HG02840 (cell line): ENCODE results near the gene ZNF543.
A peak's percentile ranks its signal among the peaks of the same experiment; 100 is the strongest.
"Not testable (repeated sequence)": the region's sequence is repeated elsewhere in the genome, so short reads cannot be mapped to it uniquely, and the experiment has no call there.

Source experiments
- ATAC-seq: cut with Tn5 transposase; IDR thresholded peaks from one replicate; pipeline ENCODE4 v1.9.1; 2021; ENCODE audit warnings: mild to moderate bottlenecking, moderate library complexity, moderate number of reproducible peaks; ENCODE audit not compliant: unreplicated experiment, low FRiP score

Gene ZNF543

GRCh38 chr19:57317503-57317902, 2.8 kb upstream of the ZNF543 start:
- ATAC-seq: no peak

DNA sequence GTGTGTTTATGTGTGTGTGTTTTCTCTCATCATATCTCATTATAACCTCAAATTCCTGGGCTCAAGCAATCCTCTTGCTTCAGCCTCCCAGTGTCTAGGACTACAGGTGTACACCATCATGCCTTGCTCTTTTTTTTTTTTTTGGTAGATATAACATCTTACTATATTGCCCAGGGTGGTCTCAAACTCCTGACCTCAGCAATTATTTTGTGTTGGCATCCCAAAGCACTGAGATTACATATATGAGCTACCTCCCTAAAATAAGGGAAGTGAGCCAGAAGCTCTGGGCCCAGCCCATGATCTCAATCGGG, 448 bp upstream of the ZNF543 start:
- no peak for ATAC-seq

DNA sequence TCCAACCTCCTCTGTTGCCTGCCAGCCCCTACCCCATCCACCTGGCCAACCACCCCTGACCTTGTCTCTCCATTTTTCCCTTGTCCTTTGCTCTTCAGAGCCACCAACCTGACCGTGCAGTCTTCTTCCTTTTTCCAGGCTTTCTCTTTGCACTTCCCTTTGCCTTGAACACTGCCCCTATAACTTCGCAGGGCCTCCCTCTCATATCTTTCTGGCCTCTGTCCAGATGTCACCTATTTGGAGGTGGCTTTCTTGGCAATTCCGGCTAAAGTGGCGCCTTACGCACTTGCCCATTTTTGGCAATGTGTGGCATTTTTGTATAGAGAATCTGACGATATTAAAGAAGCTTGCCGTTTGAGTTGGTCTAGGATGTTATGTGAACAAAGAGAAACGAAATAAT, 844 bp downstream of the ZNF543 start:
- no peak for ATAC-seq

DNA sequence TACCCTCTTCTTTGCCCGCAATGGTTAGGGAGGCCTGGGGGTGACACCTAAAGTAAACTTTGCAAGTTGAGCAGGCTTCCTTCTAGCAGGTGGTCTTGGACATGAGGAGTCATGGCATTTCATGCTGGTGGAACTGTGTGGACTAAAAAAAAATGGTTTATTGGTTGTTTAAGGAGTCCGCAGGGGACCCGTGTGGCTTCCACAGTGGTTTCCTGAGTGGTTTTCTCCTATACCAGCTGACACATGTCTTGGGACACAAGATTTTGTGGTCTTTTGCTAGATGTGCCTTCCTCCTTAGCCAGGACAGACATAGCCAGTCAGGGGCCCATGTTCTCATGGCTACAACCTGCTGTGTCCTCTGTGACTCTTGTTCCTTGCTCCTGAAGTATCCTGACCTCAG, 1.5 kb downstream of the ZNF543 start:
- no peak for ATAC-seq

DNA sequence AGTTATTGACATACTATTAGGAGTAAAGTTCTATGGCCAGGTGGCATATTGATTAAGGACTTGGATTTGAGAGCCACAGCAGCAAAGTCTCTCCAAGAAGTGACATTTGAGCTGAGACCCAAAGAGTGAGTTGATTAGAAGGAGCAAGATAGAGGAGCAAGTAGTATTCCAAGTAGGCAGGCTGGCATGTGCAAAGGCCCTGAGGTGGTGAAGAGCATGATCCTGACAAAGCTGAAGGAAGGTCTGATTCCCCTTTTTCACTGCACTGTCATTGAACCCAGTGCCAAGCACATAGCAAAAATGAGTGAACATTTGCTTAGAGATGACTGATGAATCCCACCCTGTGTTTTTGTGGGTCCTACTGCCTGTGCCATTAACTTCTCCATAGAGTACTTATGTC, 4.7 kb downstream of the ZNF543 start:
- no peak for ATAC-seq

DNA sequence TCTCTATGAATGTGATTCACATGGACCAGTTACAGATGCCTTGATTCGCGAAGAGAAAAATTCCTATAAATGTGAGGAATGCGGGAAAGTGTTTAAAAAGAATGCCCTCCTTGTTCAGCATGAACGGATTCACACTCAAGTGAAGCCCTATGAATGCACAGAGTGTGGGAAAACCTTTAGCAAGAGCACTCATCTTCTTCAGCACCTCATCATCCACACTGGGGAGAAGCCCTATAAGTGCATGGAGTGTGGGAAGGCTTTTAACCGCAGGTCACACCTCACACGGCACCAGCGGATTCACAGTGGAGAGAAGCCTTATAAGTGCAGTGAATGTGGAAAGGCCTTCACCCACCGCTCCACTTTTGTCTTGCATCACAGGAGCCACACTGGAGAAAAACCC, 7.7 kb downstream of the ZNF543 start:
- ATAC-seq: no peak

DNA sequence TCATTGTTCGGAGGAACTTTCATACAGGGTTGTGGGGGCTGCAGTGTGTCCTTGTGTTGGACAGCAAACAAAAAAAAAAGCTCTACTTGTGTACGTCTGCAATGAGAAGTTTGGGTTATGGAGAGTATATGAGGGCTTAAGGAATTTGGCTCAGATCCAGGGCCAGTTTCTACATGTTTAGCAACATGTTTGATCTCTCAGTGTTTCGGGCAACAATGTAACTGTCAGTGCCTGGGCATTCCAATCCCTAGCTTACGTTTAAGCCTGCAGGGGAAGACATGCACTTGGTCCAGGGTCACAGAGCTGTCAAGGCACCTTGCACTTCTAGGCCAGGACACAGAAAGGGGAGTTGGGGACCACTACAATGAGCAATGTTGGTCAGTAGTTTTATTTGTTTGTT, 13.9 kb downstream of the ZNF543 start:
- ATAC-seq: no peak

- no peak for ATAC-seq
Observed at GRCh38 chr19:57338877-57339276, 18.6 kb downstream of the ZNF543 start.

DNA sequence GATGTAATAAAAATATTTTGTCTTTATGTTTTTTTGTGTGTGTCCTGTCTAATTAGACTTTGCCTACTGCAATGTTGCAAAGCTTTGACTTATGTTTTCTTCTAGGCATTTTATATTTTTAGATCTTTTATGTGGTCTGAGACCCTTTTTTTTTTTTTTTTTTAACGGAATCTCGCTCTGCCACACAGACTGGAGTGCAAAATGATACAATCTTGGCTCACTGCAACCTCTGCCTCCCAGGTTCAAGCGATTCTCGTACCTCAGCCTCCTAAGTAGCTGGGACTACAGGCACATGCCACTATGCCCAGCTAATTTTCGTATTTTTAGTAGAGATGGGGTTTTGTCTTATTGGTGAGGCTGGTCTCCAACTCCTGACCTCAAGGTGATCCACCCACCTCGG, 22.3 kb downstream of the ZNF543 start:
- ATAC-seq: no peak

GRCh38 chr19:57348136-57348535, 27.9 kb downstream of the ZNF543 start:
- no peak for ATAC-seq

DNA sequence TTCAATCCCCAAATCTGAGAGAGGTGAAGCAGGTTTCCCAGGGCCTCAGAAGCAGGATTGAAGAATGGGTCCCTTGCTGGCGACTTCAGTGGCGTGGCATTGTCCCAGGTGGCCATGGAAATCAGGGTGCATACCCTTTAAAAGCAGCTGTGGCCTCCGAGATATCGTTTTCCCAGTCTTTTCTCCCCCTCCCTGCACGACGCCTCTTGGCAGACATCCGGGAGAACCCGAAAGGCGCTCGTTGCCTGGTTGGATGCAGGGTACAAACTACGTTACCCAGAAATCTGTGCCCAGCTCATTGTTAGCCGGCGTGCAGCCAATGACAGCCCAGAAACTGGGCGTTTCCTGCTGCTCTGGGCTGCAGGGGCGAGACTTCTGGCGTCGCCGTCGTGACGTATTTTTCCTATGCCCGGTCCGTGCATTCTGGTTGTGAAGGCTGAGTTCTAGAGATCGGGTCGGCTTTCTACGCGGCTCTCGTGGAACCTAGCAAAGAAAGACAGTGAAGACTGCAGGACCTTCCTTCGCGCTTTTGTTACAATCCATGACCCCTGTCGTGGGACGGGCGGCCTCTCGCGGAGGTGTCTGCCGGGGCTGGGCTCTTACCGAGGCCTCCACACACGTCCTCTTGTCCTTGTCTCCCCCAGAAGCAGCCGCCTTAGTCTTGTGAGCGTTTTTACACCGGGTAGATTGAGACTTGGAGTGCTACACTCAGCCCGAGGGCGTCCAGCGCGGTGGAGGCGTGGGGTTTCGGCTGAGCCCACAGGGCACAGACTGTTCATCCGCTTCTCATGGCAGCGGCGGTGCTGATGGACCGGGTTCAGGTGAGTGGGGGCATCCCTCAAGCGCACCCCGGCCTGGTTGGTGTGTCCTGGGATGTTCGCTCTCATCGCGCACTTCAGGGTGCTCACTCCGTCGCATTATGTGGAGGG, 30.9 kb downstream of the ZNF543 start, which contains the start of gene ZNF304:
Gene ZNF304 (plus strand): TSS at position 395 of the 929 bp plus-strand sequence. CDS start 394 bp downstream, at position 789.
- ATAC-seq: peak; percentile 95

GRCh38 chr19:57351867-57352266, 31.6 kb downstream of the ZNF543 start:
- no peak for ATAC-seq

GRCh38 chr19:57355916-57356315, 35.6 kb downstream of the ZNF543 start:
- no peak for ATAC-seq

DNA sequence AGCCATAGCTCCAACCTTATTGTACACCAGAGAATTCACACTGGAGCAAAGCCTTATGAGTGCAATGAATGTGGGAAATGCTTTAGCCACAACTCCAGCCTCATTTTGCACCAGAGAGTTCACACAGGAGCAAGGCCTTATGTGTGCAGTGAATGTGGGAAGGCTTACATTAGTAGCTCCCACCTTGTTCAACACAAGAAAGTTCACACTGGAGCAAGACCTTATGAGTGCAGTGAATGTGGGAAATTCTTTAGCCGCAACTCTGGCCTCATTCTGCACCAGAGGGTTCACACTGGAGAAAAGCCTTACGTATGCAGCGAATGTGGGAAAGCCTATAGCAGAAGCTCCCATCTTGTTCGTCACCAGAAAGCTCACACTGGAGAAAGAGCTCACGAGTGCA, 37.1 kb downstream of the ZNF543 start:
- no peak for ATAC-seq

- no peak for ATAC-seq
Observed at GRCh38 chr19:57359300-57359699, 39.0 kb downstream of the ZNF543 start.

DNA sequence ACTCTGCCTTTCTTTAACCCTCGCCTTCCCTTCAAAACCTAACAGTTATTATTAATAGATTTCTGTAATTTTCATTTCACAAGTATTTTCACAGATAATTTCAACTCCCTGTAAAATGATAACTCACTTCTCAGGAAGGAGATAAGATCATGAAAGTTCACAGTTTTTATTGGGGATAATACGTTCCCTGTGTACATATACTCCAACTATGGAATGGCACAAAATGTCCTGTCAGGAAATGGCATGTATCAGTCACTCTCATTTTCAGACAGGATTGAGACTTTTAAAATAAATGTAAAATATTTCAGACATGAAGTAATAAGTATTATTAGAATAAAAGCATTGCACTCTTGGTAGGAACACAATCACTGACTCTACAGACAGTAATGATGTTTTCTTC, 42.1 kb downstream of the ZNF543 start:
- ATAC-seq: no peak

- peak; percentile 95 for ATAC-seq
Observed at GRCh38 chr19:57362997-57363687, 42.9 kb downstream of the ZNF543 start, which contains the start of the genes TRAPPC2B and ZNF547. TRAPPC2B (plus strand) TSS chr19:57363551; CDS start chr19:57364834, 1,283 bp downstream. ZNF547 (plus strand) TSS chr19:57363551; CDS start chr19:57368556, 5,005 bp downstream.

DNA sequence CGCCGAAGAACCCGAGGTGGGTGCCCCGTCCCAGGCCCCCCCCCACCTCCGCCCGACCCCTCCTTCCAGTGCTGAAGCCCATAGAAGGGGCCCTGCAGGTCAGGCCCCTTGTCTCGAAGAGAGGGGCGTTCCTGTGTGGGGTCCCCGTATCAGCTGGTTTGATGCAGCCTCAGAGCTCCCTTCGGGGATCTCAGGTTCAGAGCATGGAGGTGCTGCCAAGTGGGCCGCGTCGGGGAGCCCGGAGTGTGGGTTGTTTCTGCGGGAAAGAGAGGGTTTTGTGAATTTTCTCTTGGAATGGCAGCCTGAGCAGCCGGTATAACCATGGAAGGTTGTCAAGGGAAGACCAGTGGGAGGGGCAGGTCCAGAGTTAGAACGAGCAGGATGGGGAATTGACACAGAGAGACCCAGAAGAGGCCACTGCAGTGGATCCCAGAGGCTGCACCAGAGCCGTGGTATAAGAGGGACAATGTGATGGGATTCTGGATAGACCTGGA, 43.5 kb downstream of the ZNF543 start:
- no peak for ATAC-seq

DNA sequence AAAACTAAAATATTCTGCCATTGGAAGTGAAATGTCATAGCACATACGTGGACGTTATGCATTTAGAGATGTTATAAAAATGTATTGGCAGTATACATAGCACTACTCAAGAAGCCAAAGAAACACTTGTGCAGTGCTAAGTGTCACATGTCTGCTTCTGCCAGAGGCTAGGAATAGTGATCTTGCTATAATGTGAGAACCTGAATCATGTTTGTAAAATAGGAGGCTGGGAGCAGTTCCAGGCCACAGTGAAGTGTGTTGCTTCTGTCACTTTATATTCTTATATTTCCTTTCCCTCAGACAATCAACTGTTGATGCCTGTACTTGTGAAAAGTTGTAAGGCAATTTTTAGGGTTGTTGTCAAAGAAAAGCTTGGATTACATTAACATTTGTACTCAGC, 46.5 kb downstream of the ZNF543 start:
- ATAC-seq: no peak

GRCh38 chr19:57374179-57374578, 53.9 kb downstream of the ZNF543 start:
- no peak for ATAC-seq

GRCh38 chr19:57374647-57375046, 54.4 kb downstream of the ZNF543 start:
- ATAC-seq: not testable (repeated sequence)
